ENCODE data around the gene PATE3.

Gene PATE3

GRCh38 chr11:125787827-125788226 lies at the start of gene PATE3:
TSS of gene PATE3 (plus strand) at chr11:125788127. CDS start at chr11:125788152, 25 bp downstream.
- DNase-seq = no peak

GRCh38 chr11:125740617-125741016 lies 47.3 kb upstream of the PATE3 start:
- no peak for DNase-seq

- no peak for DNase-seq
These were observed 44.2 kb upstream of the PATE3 start for GRCh38 chr11:125743681-125744080.

GRCh38 chr11:125745979-125746378 lies 41.9 kb upstream of the PATE3 start, which contains the start of gene PATE1:
TSS of gene PATE1 (plus strand) at chr11:125746279. CDS start at chr11:125746305, 26 bp downstream.
- DNase-seq = no peak

- no peak for DNase-seq
These were observed 37.3 kb upstream of the PATE3 start for GRCh38 chr11:125750629-125751028.

- DNase-seq = no peak
These were observed 31.9 kb upstream of the PATE3 start for GRCh38 chr11:125756050-125756449.

- no peak for DNase-seq
These were observed 25.5 kb upstream of the PATE3 start for GRCh38 chr11:125762445-125762844.

GRCh38 chr11:125763483-125763882 lies 24.4 kb upstream of the PATE3 start:
- no peak for DNase-seq

GRCh38 chr11:125766251-125766650 lies 21.7 kb upstream of the PATE3 start:
- DNase-seq = no peak

GRCh38 chr11:125768336-125769046 lies 19.4 kb upstream of the PATE3 start:
- no peak for DNase-seq

- no peak for DNase-seq
These were observed 17.3 kb upstream of the PATE3 start for GRCh38 chr11:125770583-125770982.

GRCh38 chr11:125772834-125773505 lies 15.0 kb upstream of the PATE3 start:
- no peak for DNase-seq

GRCh38 chr11:125773516-125773915 lies 14.4 kb upstream of the PATE3 start:
- DNase-seq = no peak

- DNase-seq = no peak
These were observed 10.6 kb upstream of the PATE3 start for GRCh38 chr11:125777309-125777708.

GRCh38 chr11:125778728-125779127 lies 9.2 kb upstream of the PATE3 start, which contains the start of gene PATE2:
TSS of gene PATE2 (minus strand) at chr11:125778828. CDS start at chr11:125778773, 55 bp downstream.
- no peak for DNase-seq

- no peak for DNase-seq
These were observed 3.2 kb upstream of the PATE3 start for GRCh38 chr11:125784678-125785077.

- DNase-seq = no peak
These were observed 2.9 kb downstream of the PATE3 start for GRCh38 chr11:125790825-125791224.

GRCh38 chr11:125797641-125798040 lies 9.7 kb downstream of the PATE3 start:
- no peak for DNase-seq

GRCh38 chr11:125799808-125800207 lies 11.9 kb downstream of the PATE3 start:
- no peak for DNase-seq

GRCh38 chr11:125802387-125802786 lies 14.5 kb downstream of the PATE3 start:
- no peak for DNase-seq

- DNase-seq = no peak
These were observed 20.0 kb downstream of the PATE3 start for GRCh38 chr11:125807909-125808308.

GRCh38 chr11:125833016-125833415 lies 45.1 kb downstream of the PATE3 start, which contains the start of gene PATE4:
TSS of gene PATE4 (plus strand) at chr11:125833316. CDS start at chr11:125833360, 44 bp downstream.
- DNase-seq = no peak

GRCh38 chr11:125835748-125836147 lies 47.8 kb downstream of the PATE3 start:
- DNase-seq = no peak
